ENCODE data around the gene C19orf18. TPM values are rescaled to one million over a fixed set of nuclear protein-coding genes. Genes with fewer than 3 reads are reported as not detected.
"Not testable (repeated sequence)": the region's sequence is repeated elsewhere in the genome, so short reads cannot be mapped to it uniquely, and the experiment has no call there.

Gene C19orf18
- total RNA-seq, result not detected

- DNase-seq (ENCODE audit: low read depth in 2 of 3, low spot score in 2 of 3), result no peak
Measured at GRCh38 chr19:57974434-57974833, at the start of gene C19orf18. Gene C19orf18 (minus strand): TSS chr19:57974534. CDS start chr19:57974432, 102 bp downstream.

GRCh38 chr19:58022283-58022660 is 47.9 kb upstream of the C19orf18 start:
- DNase-seq (ENCODE audit: low read depth in 2 of 3, low spot score in 2 of 3), result no peak

- DNase-seq (ENCODE audit: low read depth in 2 of 3, low spot score in 2 of 3), result peak in 2 of 3 donors; percentile 88 to 95
Measured at GRCh38 chr19:58021541-58022282, 47.4 kb upstream of the C19orf18 start.

- no peak for DNase-seq (ENCODE audit: low read depth in 2 of 3, low spot score in 2 of 3)
Measured at GRCh38 chr19:58020129-58020528, 45.8 kb upstream of the C19orf18 start.

GRCh38 chr19:58014141-58014540 is 39.8 kb upstream of the C19orf18 start:
- no peak for DNase-seq (ENCODE audit: low read depth in 2 of 3, low spot score in 2 of 3)

- DNase-seq (ENCODE audit: low read depth in 2 of 3, low spot score in 2 of 3), result no peak
Measured at GRCh38 chr19:58010507-58010906, 36.2 kb upstream of the C19orf18 start.

- peak in 2 of 3 donors; percentile 91 to 95 for DNase-seq (ENCODE audit: low read depth in 2 of 3, low spot score in 2 of 3)
Measured at GRCh38 chr19:58009666-58010301, 35.5 kb upstream of the C19orf18 start.

GRCh38 chr19:58009301-58009665 is 34.9 kb upstream of the C19orf18 start:
- DNase-seq (ENCODE audit: low read depth in 2 of 3, low spot score in 2 of 3), result no peak

GRCh38 chr19:58008877-58009276 is 34.5 kb upstream of the C19orf18 start:
- not testable (repeated sequence) for DNase-seq (ENCODE audit: low read depth in 2 of 3, low spot score in 2 of 3)

- DNase-seq (ENCODE audit: low read depth in 2 of 3, low spot score in 2 of 3), result peak in 2 of 3 donors; percentile 49 to 56
Measured at GRCh38 chr19:58007285-58007684, 33.0 kb upstream of the C19orf18 start.

- DNase-seq (ENCODE audit: low read depth in 2 of 3, low spot score in 2 of 3), result no peak
Measured at GRCh38 chr19:58003174-58003828, 29.0 kb upstream of the C19orf18 start.

- DNase-seq (ENCODE audit: low read depth in 2 of 3, low spot score in 2 of 3), result peak; percentile 79 to 91 (median 90)
Measured at GRCh38 chr19:58002384-58003173, 28.2 kb upstream of the C19orf18 start, which contains the start of gene ZNF606. Gene ZNF606 (minus strand): TSS chr19:58002820. CDS start chr19:58001319, 1,501 bp downstream.

- DNase-seq (ENCODE audit: low read depth in 2 of 3, low spot score in 2 of 3), result peak in 1 of 3 donors; percentile 40
Measured at GRCh38 chr19:58001895-58002369, 27.6 kb upstream of the C19orf18 start.

GRCh38 chr19:58000677-58001076 is 26.3 kb upstream of the C19orf18 start:
- DNase-seq (ENCODE audit: low read depth in 2 of 3, low spot score in 2 of 3), result no peak

GRCh38 chr19:57992841-57993240 is 18.5 kb upstream of the C19orf18 start:
- DNase-seq (ENCODE audit: low read depth in 2 of 3, low spot score in 2 of 3), result no peak

- peak in 1 of 3 donors; percentile 23 for DNase-seq (ENCODE audit: low read depth in 2 of 3, low spot score in 2 of 3)
Measured at GRCh38 chr19:57978586-57979289, 4.4 kb upstream of the C19orf18 start.

- no peak for DNase-seq (ENCODE audit: low read depth in 2 of 3, low spot score in 2 of 3)
Measured at GRCh38 chr19:57964761-57965160, 9.6 kb downstream of the C19orf18 start.

GRCh38 chr19:57961785-57962184 is 12.5 kb downstream of the C19orf18 start:
- DNase-seq (ENCODE audit: low read depth in 2 of 3, low spot score in 2 of 3), result no peak

- no peak for DNase-seq (ENCODE audit: low read depth in 2 of 3, low spot score in 2 of 3)
Measured at GRCh38 chr19:57954996-57955395, 19.3 kb downstream of the C19orf18 start.

GRCh38 chr19:57949702-57950101 is 24.6 kb downstream of the C19orf18 start:
- no peak for DNase-seq (ENCODE audit: low read depth in 2 of 3, low spot score in 2 of 3)

Measured in hematopoietic multipotent progenitor cell (in vitro differentiated cells).